A549 (cell line): ENCODE results near the gene SERPINB12. TPM values are rescaled to one million over a fixed set of nuclear protein-coding genes. Genes with fewer than 3 reads are reported as not detected.

Source experiments
- ATAC-seq, 2 experiments: fragments of 200-7000 bp in 1 of 2; fragments of >200 bp in 1 of 2; cut with Nextera tagmentation in 1 of 2; cut with Tn5 transposase in 1 of 2; 3 replicates each; pipeline versions ENCODE4 v1.8.0 to v1.9.1; 2018 to 2020; ENCODE audit warnings: mild to moderate bottlenecking in 1 of 2, moderate library complexity in 1 of 2
- CTCF ChIA-PET: fragments of 300-600 bp; sonication (Branson Sonifier 250); formaldehyde crosslinking; extraction: SDS; loops from one replicate; lab custom pipeline; 2021; ENCODE audit warnings: antibody characterized with exemption, inconsistent platforms; lab: Yijun Ruan, JAX
- POLR2A ChIA-PET: fragments of 350-600 bp; formaldehyde crosslinking; extraction: SDS; loops from one replicate; lab custom pipeline; 2021; ENCODE audit warnings: antibody characterized with exemption, inconsistent platforms; lab: Yijun Ruan, JAX
- DNase-seq, 2 experiments: peaks; one replicate each; pipeline versions ENCODE4 v3.0.0 to v3.0.0-alpha.2; 2011 to 2016; ENCODE audit warnings: low read depth in 1 of 2, low spot score in 1 of 2
- FAIRE-seq: peaks from 2 replicates; lab custom pipeline; 2011; peaks lifted over from hg19 to GRCh38; lab: Jason Lieb, UNC
- H3K27ac ChIP-seq, 2 experiments: fragments of >200 bp; sonication (Bioruptor Twin); formaldehyde crosslinking; 3 replicates each; pipeline ENCODE4 v1.5.1; 2016 to 2017
- H3K4me1 ChIP-seq: fragments of >200 bp; sonication (Bioruptor Twin); formaldehyde crosslinking; 3 replicates; pipeline ENCODE4 v1.6.1; 2016
- H3K4me2 ChIP-seq: fragments of >200 bp; sonication (Bioruptor Twin); formaldehyde crosslinking; 3 replicates; pipeline ENCODE4 v1.6.1; 2016
- H3K4me3 ChIP-seq: fragments of >200 bp; sonication (Bioruptor Twin); formaldehyde crosslinking; 3 replicates; pipeline ENCODE4 v1.5.1; 2016
- H3K9me3 ChIP-seq: fragments of >200 bp; sonication (Bioruptor Twin); formaldehyde crosslinking; 3 replicates; pipeline ENCODE4 v1.6.1; 2016
- CBX2 ChIP-seq: fragments of 200-600 bp; sonication (generic); IDR thresholded peaks from 2 replicates; pipeline ENCODE4 v1.6.1; 2016; ENCODE audit warnings: low read depth, mild to moderate bottlenecking, borderline replicate concordance
- CEBPB ChIP-seq, 2 experiments: fragments of >200 bp in 1 of 2; sonication (Bioruptor Twin) in 1 of 2; formaldehyde crosslinking in 1 of 2; IDR thresholded peaks; 2 replicates each; pipeline ENCODE4 v1.6.1; 2012 to 2016
- CHD2 ChIP-seq: fragments of 150-350 bp; IDR thresholded peaks from 2 replicates; pipeline ENCODE4 v1.6.1; 2014; ENCODE audit warnings: low read length; ENCODE audit not compliant: partially characterized antibody
- EHMT2 ChIP-seq: fragments of 200-600 bp; sonication (generic); IDR thresholded peaks from 2 replicates; pipeline ENCODE4 v1.6.1; 2016; ENCODE audit warnings: antibody characterized with exemption, low read depth, mild to moderate bottlenecking, moderate library complexity
- EP300 ChIP-seq, 2 experiments: fragments of >200 bp; sonication (Bioruptor Twin); formaldehyde crosslinking; IDR thresholded peaks; 2 replicates in 1 of 2; 3 replicates in 1 of 2; pipeline ENCODE4 v1.6.1; 2016 to 2017
- ESRRA ChIP-seq: fragments of 150-350 bp; IDR thresholded peaks from 2 replicates; pipeline ENCODE4 v1.6.1; 2014; ENCODE audit warnings: mild to moderate bottlenecking, low read length, borderline replicate concordance
- FOSL2 ChIP-seq, 2 experiments: fragments of 450-650 bp in 1 of 2; fragments of >200 bp in 1 of 2; sonication (Bioruptor Twin) in 1 of 2; formaldehyde crosslinking; IDR thresholded peaks; 2 replicates each; pipeline versions ENCODE4 v1.5.0 to v1.6.1; 2016 to 2020; ENCODE audit warnings: mild to moderate bottlenecking in 1 of 2, moderate library complexity in 1 of 2
- GATA3 ChIP-seq: IDR thresholded peaks from 2 replicates; pipeline ENCODE4 v1.6.1; 2012; ENCODE audit warnings: borderline replicate concordance
- HOXB13 ChIP-seq: fragments of 250-450 bp; sonication (Bioruptor Pico); IDR thresholded peaks from 2 replicates; pipeline ENCODE4 v1.5.0; 2020; ENCODE audit warnings: low read depth, mild to moderate bottlenecking, moderate library complexity
- JUNB ChIP-seq: fragments of >200 bp; sonication (Bioruptor Twin); formaldehyde crosslinking; IDR thresholded peaks from 2 replicates; pipeline ENCODE4 v1.6.1; 2016
- KDM1A ChIP-seq: fragments of 200-600 bp; sonication (generic); IDR thresholded peaks from 2 replicates; pipeline ENCODE4 v1.6.1; 2016; ENCODE audit warnings: low read depth, mild to moderate bottlenecking
- KDM5A ChIP-seq: fragments of 200-600 bp; sonication (generic); IDR thresholded peaks from 2 replicates; pipeline ENCODE4 v1.6.1; 2016; ENCODE audit warnings: antibody characterized with exemption, mild to moderate bottlenecking
- MAZ ChIP-seq: fragments of 150-350 bp; IDR thresholded peaks from 2 replicates; pipeline ENCODE4 v1.6.1; 2014; ENCODE audit warnings: antibody characterized with exemption, low read depth, low read length, borderline replicate concordance
- NR3C1 ChIP-seq: fragments of >200 bp; sonication (Bioruptor Twin); formaldehyde crosslinking; IDR thresholded peaks from 3 replicates; pipeline ENCODE4 v1.6.1; 2017
- RARB ChIP-seq: fragments of 250-450 bp; sonication (Bioruptor Pico); IDR thresholded peaks from 2 replicates; pipeline ENCODE4 v1.8.0; 2021; ENCODE audit warnings: mild to moderate bottlenecking, moderate library complexity
- SREBF2 ChIP-seq: fragments of 450-650 bp; IDR thresholded peaks from 2 replicates; pipeline ENCODE4 v1.6.1; 2014; ENCODE audit warnings: mild to moderate bottlenecking, moderate library complexity
- ZFP36 ChIP-seq: fragments of 450-650 bp; IDR thresholded peaks from 2 replicates; pipeline ENCODE4 v1.6.1; 2014; ENCODE audit warnings: borderline replicate concordance; ENCODE audit not compliant: partially characterized antibody
- ZNF302 ChIP-seq: fragments of 250-450 bp; sonication (Bioruptor Pico); IDR thresholded peaks from 2 replicates; pipeline ENCODE4 v1.9.0; 2021; ENCODE audit warnings: inconsistent platforms, mild to moderate bottlenecking, moderate library complexity
- WGBS: methylation state at CpG from one replicate; pipeline ENCODE4 v1.1.6; 2017; ENCODE audit errors: missing lambda C conversion rate; 5-methylcytosine and 5-hydroxymethylcytosine counted together
- polyA plus RNA-seq, 4 experiments: library from polyadenylated mRNA; depleted of rRNA in 3 of 4; stranded (reverse); fragments of >200 nt; fragmentation: RNase III in 1 of 4; extraction: RNeasy Plus Mini Kit Qiagen cat#74134 plus additional on column Dnase treatment in 1 of 4; gene quantifications; 2 replicates in 3 of 4; 3 replicates in 1 of 4; pipeline ENCODE4 v1.2.3, GENCODE V29; 2011 to 2017
- TF ChIP-seq, protein P1 (sequence below): fragments of 150-350 bp; IDR thresholded peaks from 2 replicates; pipeline ENCODE4 v1.6.1; 2014; ENCODE audit warnings: low read depth, mild to moderate bottlenecking, low read length
- TF ChIP-seq, protein P2 (sequence below): IDR thresholded peaks from 2 replicates; pipeline ENCODE4 v1.6.1; 2012
- TF ChIP-seq, protein P3 (sequence below): fragments of 250-450 bp; sonication (Bioruptor Pico); IDR thresholded peaks from 2 replicates; pipeline ENCODE4 v1.5.0; 2021; ENCODE audit warnings: mild to moderate bottlenecking, moderate library complexity, borderline replicate concordance
- TF ChIP-seq, protein P4 (sequence below): fragments of >200 bp; sonication (Bioruptor Twin); formaldehyde crosslinking; IDR thresholded peaks from 3 replicates; pipeline ENCODE4 v1.5.1; 2016
- TF ChIP-seq, protein P5 (sequence below): IDR thresholded peaks from 2 replicates; pipeline ENCODE4 v1.6.1; 2012; ENCODE audit warnings: low read depth, borderline replicate concordance

The SERPINB12 gene
- polyA plus RNA-seq, 2 of the 4 experiments (the other 2 are of a cell fraction) = not detected

DNA sequence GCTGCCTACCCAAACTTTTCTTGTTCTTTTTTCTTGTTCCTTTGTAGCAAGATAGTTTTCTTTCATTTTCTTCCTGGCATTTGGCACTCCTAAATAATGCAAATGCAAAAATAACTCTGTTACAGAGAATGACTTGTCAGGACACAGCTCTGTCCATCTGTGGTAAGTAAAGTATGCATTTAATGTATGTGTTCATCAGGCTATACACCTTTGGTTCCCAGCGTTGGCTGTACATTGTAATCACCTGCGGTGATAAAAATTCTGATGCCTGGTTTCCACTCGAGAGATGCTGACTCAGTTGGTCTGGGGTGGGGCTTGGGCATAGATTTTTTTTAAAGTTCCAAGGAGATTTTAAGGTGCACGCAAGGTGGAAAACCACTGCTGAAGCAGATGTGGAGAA, 44.8 kb downstream of the SERPINB12 start, which contains the start of gene SERPINB13:
Gene SERPINB13 (plus strand): TSS at position 378 of the 400 bp plus-strand sequence. CDS start 1,325 bp downstream, outside the sequence.
- Histone ChIP-seq H3K9me3 (no peaks in the 10 kb centered on the region), H3K27ac (no peak within 1 kb of the TSS), H3K4me3 (no peak within 1 kb of the TSS), H3K4me2 (no peak within 1 kb of the TSS), H3K4me1 (no peaks in the 10 kb centered on the region)
- POLR2A ChIA-PET = no interaction called here
- TF ChIP-seq EP300 (IDR thresholded peaks at IDR 0.05) (no peak), JUNB (no peak), GATA3 (no peak), KDM1A (no peak), EHMT2 (no peak), RARB (CRISPR knock-in tag) (no peak), CBX2 (no peak), NR3C1 (no peak), SREBF2 (no peak)
- TF ChIP-seq, protein P1, sequence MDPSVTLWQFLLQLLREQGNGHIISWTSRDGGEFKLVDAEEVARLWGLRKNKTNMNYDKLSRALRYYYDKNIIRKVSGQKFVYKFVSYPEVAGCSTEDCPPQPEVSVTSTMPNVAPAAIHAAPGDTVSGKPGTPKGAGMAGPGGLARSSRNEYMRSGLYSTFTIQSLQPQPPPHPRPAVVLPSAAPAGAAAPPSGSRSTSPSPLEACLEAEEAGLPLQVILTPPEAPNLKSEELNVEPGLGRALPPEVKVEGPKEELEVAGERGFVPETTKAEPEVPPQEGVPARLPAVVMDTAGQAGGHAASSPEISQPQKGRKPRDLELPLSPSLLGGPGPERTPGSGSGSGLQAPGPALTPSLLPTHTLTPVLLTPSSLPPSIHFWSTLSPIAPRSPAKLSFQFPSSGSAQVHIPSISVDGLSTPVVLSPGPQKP = no peak
- TF ChIP-seq, protein P2, sequence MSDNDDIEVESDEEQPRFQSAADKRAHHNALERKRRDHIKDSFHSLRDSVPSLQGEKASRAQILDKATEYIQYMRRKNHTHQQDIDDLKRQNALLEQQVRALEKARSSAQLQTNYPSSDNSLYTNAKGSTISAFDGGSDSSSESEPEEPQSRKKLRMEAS = no peak
- 69% methylated on average over 4 of the region's 4 CpGs for WGBS
- no peak for FAIRE-seq
- CTCF ChIA-PET = interaction anchor here (1.0 kb wide), 1 partner anchor 69 kb away, joined by 4 read pairs; no protein-coding TSS in a partner anchor
- ATAC-seq = no peak
- DNase-seq = no peak

DNA sequence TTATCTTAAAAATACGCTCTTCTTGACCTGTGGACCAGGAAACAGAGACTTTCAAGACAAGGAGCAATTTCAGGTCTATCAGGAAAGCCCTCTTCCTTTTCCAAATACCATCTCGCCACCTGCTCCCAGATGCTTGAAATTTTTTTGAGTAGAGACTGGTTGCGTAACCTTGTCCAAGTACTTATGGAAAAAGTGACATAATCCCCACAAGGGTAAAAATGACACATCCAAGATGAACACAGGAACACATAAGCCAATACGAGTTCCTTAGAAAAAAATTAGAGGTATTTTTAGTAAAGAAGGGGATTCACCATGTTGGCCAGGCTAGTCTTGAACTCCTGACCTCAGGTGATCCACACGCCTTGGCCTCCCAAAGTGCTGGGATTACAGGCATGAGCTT, 46.7 kb downstream of the SERPINB12 start:
- Histone ChIP-seq H3K9me3 (no peaks in the 10 kb centered on the region), H3K4me2 (no peak overlapping the region), H3K27ac (no peak overlapping the region), H3K4me3 (no peak overlapping the region), H3K4me1 (no peaks in the 10 kb centered on the region)
- FAIRE-seq (no peak), DNase-seq (no peak), ATAC-seq (no peak)
- CTCF ChIA-PET = no interaction called here
- TF ChIP-seq FOSL2 (IDR thresholded peaks at IDR 0.05) = no peak
- no peak for TF ChIP-seq FOSL2 (CRISPR knock-in tag; IDR thresholded peaks at IDR 0.05)
- TF ChIP-seq SREBF2 = no peak
- no peak for TF ChIP-seq ZFP36
- no peak for TF ChIP-seq CEBPB (IDR thresholded peaks at IDR 0.05)
- TF ChIP-seq HOXB13 (CRISPR knock-in tag) = no peak
- TF ChIP-seq, protein P3, sequence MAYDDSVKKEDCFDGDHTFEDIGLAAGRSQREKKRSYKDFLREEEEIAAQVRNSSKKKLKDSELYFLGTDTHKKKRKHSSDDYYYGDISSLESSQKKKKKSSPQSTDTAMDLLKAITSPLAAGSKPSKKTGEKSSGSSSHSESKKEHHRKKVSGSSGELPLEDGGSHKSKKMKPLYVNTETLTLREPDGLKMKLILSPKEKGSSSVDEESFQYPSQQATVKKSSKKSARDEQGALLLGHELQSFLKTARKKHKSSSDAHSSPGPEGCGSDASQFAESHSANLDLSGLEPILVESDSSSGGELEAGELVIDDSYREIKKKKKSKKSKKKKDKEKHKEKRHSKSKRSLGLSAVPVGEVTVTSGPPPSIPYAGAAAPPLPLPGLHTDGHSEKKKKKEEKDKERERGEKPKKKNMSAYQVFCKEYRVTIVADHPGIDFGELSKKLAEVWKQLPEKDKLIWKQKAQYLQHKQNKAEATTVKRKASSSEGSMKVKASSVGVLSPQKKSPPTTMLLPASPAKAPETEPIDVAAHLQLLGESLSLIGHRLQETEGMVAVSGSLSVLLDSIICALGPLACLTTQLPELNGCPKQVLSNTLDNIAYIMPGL (CRISPR knock-in tag) = no peak
- no peak for TF ChIP-seq KDM5A
- no peak for TF ChIP-seq EP300 (IDR thresholded peaks at IDR 0.05)
- TF ChIP-seq ZNF302 (CRISPR knock-in tag) = no peak
- TF ChIP-seq MAZ = no peak
- TF ChIP-seq ESRRA = no peak
- TF ChIP-seq, protein P4, sequence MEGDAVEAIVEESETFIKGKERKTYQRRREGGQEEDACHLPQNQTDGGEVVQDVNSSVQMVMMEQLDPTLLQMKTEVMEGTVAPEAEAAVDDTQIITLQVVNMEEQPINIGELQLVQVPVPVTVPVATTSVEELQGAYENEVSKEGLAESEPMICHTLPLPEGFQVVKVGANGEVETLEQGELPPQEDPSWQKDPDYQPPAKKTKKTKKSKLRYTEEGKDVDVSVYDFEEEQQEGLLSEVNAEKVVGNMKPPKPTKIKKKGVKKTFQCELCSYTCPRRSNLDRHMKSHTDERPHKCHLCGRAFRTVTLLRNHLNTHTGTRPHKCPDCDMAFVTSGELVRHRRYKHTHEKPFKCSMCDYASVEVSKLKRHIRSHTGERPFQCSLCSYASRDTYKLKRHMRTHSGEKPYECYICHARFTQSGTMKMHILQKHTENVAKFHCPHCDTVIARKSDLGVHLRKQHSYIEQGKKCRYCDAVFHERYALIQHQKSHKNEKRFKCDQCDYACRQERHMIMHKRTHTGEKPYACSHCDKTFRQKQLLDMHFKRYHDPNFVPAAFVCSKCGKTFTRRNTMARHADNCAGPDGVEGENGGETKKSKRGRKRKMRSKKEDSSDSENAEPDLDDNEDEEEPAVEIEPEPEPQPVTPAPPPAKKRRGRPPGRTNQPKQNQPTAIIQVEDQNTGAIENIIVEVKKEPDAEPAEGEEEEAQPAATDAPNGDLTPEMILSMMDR = no peak
- TF ChIP-seq, protein P5, sequence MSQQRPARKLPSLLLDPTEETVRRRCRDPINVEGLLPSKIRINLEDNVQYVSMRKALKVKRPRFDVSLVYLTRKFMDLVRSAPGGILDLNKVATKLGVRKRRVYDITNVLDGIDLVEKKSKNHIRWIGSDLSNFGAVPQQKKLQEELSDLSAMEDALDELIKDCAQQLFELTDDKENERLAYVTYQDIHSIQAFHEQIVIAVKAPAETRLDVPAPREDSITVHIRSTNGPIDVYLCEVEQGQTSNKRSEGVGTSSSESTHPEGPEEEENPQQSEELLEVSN = no peak
- no peak for TF ChIP-seq CHD2
- POLR2A ChIA-PET = no interaction called here
- WGBS = 22% methylated on average over 5 of the region's 5 CpGs
